GM19324 (cell line): ENCODE data around the gene OTUD1.

Source experiments
- ATAC-seq: cut with Tn5 transposase; IDR thresholded peaks from one replicate; pipeline ENCODE4 v1.9.1; 2021; ENCODE audit warnings: mild to moderate bottlenecking, moderate library complexity; ENCODE audit not compliant: unreplicated experiment, low FRiP score

Gene OTUD1

DNA sequence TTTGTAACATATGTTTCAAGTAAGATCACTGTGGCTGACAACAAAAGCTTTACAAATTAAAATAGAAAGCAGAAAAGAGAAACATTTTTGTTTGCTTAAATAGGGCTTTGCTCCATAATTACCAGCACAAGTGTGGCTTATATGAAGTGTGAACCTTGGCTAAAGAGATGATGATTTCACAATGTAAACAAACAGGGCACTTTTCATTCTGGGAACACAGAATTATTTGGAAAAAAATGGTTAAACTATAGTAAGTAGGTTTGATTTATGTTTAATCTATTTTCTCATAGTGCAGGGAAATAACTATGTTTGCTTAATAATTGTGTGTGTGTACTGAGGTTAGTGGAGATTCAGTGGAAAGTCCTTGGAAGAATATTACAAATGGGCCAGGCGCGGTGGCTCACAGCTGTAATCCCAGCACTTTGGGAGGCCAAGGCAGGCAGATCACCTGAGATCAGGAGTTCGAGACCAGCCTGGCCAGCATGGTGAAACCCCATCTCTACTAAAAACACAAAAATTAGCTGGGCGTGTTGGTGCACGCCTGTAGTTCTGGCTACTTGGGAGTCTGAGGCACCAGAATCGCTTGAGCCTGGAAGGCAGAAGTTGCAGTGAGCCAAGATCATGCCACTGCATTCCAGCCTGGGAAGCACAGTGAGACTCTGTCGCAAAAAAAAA lies 19.1 kb upstream of the OTUD1 start:
- no peak for ATAC-seq

DNA sequence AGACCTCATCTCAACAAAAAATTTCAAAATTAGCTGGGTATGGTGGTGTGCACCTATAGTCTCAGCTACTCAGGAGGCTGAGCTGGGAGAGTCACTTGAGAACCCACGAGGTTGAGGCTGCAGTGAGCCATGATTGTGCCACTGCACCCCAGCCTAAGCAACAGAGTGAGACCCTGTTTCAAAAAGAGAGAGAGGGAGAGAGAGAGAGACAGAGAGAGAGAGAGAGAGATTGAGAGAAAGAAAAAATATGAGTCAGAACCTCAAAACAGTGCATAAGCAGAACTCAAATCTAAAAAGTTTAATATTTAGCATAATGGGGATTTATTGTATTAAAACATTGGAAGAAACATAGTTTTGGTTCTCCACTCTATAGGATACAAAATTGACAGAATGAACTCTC lies 17.5 kb upstream of the OTUD1 start:
- ATAC-seq: no peak

- ATAC-seq: no peak
Observed at GRCh38 chr10:23422003-23422411, 16.9 kb upstream of the OTUD1 start.

- no peak for ATAC-seq
Observed at GRCh38 chr10:23432166-23432565, 6.7 kb upstream of the OTUD1 start.

GRCh38 chr10:23432639-23433038 lies 6.2 kb upstream of the OTUD1 start:
- no peak for ATAC-seq

- ATAC-seq: no peak
Observed at GRCh38 chr10:23433701-23434100, 5.2 kb upstream of the OTUD1 start.

- ATAC-seq: no peak
Observed at GRCh38 chr10:23435378-23435777, 3.5 kb upstream of the OTUD1 start.

DNA sequence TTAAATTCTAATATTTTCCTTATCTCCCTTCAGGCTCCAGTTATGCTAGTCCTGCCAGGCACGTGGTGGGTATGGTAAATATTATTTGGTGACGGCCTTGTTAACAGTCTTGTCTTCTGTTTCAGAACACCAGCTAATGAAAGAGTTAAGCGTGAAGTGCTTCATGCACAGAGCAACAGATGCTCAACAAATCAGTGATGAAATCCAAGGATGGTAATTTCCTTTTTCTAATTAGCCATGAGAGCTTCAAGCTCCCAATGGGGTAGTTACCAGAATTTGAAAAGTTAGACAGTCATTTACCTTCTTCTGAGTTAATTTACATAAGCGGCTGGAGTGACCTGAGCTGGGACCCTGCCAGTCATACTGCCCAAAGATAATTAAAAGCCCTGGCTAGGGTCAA lies 1.9 kb upstream of the OTUD1 start:
- ATAC-seq: no peak

DNA sequence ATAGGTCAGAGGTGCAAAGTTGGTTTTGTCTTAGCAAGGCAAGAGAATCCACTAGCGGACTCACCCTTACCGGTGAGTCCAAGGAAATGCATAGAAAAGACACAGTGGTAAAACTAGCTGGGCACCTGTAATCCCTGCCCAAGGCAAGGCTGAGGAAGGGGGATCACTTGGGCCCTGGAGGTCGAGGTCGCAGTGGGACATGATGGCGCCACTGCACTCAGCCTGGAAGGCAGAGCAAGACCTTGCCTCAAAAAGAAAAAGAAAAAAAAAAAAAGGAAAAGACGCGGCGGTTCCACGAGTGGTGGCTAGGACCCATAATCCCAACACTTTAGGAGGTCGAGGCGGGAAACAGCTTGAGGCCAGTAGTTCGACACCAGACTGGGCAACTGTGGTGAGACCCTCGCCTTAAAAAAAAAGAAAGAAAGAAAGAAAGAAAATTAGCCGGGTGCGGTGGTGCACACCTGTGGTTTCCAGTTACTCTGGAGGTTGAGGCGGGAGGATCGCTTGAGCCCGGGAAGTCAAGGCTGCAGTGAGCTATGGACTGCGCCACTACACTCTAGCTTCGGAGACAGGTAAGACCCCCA lies 820 bp upstream of the OTUD1 start:
- no peak for ATAC-seq

DNA sequence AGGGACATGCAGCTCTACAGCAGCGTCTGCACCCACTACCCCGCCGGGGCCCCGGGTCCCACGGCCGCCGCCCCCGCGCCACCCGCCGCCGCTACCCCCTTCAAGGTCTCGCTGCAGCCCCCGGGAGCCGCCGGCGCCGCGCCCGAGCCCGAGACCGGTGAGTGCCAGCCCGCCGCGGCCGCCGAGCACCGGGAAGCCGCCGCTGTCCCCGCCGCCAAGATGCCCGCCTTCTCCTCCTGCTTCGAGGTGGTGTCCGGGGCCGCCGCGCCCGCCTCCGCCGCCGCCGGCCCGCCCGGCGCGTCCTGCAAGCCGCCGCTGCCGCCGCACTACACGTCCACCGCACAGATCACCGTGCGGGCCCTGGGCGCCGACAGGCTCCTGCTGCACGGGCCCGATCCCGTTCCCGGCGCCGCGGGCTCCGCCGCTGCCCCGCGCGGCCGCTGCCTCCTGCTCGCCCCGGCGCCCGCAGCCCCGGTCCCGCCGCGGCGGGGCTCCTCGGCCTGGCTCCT lies 631 bp downstream of the OTUD1 start:
- peak; percentile 11 for ATAC-seq

- peak; percentile 17 for ATAC-seq
Observed at GRCh38 chr10:23439961-23440889, 1.4 kb downstream of the OTUD1 start.

- ATAC-seq: no peak
Observed at GRCh38 chr10:23441251-23441650, 2.4 kb downstream of the OTUD1 start.

DNA sequence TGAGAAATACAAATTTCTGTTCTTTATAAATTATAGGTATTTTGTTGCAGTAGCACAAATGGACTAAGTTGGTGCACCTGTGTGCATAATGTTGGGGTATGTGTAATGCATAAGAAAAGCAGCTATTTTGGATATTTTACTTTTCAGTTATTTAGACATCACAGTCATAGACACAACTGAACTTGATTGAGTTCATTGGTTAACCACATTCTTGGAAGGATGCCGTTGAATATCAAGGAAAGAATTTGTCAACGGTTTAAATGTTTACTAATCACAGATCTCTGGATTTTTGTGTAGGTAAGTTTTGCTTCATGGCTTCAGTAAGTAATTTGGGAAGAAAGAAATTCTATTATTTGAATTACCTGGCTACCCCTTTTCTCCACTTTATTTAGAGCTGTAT lies 4.1 kb downstream of the OTUD1 start:
- ATAC-seq: no peak

DNA sequence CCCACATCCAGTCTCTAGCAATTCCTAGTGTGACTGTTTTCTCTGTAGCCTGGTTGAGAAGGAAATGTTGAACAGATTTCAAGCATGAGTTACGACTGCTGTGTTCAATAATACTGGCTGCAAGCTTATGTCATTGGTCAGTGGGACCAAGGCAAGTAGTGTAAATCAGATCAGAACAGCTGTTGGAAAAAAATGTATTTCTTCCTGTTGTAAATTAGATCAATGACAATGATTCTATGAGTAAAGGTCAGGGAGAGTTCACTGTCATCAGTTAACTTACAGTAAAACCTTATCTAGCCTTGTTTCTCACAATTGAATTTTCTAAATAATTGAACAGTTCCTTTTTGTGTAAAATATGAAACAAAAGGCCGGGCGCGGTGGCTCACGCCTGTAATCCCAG lies 6.7 kb downstream of the OTUD1 start:
- no peak for ATAC-seq

DNA sequence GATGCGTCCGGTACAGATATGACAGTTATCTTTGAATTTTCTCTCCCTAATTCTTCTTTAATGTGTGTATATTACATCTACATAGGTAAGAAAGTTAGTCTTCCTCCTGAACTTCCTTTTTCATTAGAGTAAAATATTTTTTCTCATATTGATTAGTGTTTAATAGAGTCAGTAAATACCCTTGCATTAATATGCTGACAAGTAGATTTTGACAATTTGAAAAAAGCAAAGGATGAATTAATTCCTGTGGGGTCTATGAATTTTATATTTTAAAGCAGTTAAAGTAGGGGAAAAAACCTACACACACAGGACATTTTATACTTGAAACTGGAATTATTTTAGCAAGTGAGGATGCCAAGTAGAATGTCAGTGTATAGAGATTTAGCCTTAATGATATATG lies 9.4 kb downstream of the OTUD1 start:
- no peak for ATAC-seq

GRCh38 chr10:23448802-23449570 lies 10.1 kb downstream of the OTUD1 start:
- peak; percentile 94 for ATAC-seq

DNA sequence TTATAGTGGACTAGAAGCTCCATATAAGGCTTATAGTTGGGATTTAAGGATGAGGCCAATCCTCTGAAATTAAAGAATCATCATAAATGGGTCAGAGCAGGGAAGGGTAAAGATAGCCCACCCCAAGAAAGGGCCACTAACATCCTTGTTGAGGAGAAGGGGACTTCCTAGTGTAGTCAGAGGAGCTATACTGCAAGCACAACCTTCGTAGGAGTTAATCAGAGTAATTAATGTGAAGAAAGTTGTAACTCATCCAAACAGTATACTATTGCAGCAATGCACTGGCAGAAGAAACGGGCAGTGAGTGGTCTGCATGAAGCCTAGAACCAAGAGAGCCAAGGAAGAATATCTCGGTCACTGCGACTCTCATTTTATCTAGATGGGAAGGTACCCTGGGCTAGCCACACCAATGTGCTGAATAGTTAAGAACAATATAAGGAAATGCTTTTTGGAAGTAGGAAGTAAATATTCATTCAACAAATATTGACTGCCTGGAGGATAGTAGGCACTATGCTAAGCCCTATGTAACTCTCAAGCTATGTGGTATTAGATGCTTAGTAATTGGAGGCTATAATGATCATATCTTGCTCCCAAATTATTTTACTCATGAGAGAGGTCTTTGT lies 13.3 kb downstream of the OTUD1 start:
- no peak for ATAC-seq

DNA sequence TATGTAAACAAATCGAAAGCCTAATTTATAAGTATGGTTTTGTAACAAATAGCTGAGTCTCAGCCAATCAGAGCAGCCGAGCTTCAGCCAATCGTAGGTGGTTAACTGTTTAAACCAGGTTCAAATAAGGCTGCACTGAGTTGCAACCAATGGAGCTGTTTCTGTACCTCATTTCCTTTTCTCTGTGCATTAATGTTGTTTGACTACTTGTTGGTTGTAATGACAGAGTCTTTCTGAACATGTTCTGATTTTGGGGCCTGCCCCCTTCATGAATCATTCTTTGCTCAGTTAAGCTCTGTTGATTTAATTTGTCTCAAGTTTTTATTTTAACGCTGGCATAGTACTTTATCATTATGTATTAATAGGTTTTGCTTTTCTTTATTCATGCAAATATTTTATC lies 14.6 kb downstream of the OTUD1 start:
- no peak for ATAC-seq

DNA sequence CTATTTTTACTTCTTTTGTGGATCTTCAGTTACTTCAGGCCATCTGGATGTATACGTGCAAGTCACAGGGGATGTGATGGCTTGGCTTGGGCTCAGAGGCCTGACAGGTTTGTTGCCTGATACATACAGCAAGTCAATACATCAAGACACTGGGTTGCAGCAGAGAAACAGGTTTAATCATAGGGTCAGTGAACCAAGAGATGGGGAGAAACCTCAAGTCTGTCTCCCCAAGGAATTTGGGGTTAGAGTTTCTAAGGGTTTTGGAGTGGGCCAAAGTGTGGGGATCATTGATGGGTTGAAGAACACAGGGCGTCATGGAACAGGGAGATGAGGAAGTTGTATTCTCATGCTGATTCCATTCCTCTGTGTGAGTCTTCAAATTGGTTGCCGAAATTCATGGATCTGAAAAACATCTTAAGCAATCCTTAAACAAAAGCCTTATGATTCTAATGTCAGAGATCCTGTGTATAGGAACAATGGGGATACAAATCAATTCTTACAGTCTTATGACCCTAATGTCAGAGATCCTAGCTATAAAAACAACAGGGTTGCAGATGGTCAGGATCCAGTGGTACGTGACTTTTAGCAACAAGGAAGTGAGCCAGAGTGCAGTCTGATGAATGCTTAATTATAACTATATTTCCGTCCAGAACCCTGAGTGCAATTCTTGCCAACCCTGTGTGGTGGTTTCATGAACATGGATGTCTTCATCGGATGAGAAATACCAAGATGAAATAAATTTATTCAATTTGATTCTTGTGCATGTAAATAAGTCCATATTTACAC lies 18.9 kb downstream of the OTUD1 start:
- no peak for ATAC-seq
